GM12875 (cell line): Measurements from ENCODE around the gene YOD1.

Experiments
- H3K4me3 ChIP-seq: one replicate; pipeline ENCODE4 v1.5.1; 2011; ENCODE audit warnings: low read depth, low read length, control low read depth
- CTCF ChIP-seq: IDR thresholded peaks from 2 replicates; pipeline ENCODE4 v1.5.1; 2011; ENCODE audit warnings: low read depth, mild to moderate bottlenecking, control low read depth, inconsistent platforms, low read length, moderate library complexity, borderline replicate concordance; ENCODE audit not compliant: insufficient read depth

Gene YOD1

GRCh38 chr1:207020709-207021107 lies 30.3 kb downstream of the YOD1 start:
- no peak overlapping the region for H3K4me3 ChIP-seq
- no peak for TF ChIP-seq CTCF

- H3K4me3 ChIP-seq = no peak overlapping the region
- TF ChIP-seq CTCF = no peak
Measured at GRCh38 chr1:207020065-207020708, 30.8 kb downstream of the YOD1 start.

GRCh38 chr1:207019661-207020060 lies 31.3 kb downstream of the YOD1 start:
- TF ChIP-seq CTCF = no peak
- H3K4me3 ChIP-seq = no peak overlapping the region

GRCh38 chr1:207019161-207019560 lies 31.8 kb downstream of the YOD1 start:
- H3K4me3 ChIP-seq = no peak overlapping the region
- no peak for TF ChIP-seq CTCF

- H3K4me3 ChIP-seq = no peak overlapping the region
- no peak for TF ChIP-seq CTCF
Measured at GRCh38 chr1:207018707-207019106, 32.3 kb downstream of the YOD1 start.

- no peak for TF ChIP-seq CTCF
- H3K4me3 ChIP-seq = no peak overlapping the region
Measured at GRCh38 chr1:207017615-207018559, 33.1 kb downstream of the YOD1 start.

- no peak for TF ChIP-seq CTCF
- H3K4me3 ChIP-seq = no peak overlapping the region
Measured at GRCh38 chr1:207015791-207016190, 35.2 kb downstream of the YOD1 start.
